MM.1S (cell line): Measurements from ENCODE around the gene CGA.

Experiments
- DNase-seq: peaks from one replicate; pipeline ENCODE4 v3.0.0-alpha.2; 2015
- H2AFZ ChIP-seq: fragments of 300-600 bp; sonication (generic); 2 replicates; pipeline ENCODE4 v1.6.0; 2016; ENCODE audit warnings: antibody characterized with exemption, low read length
- H3F3A ChIP-seq: fragments of 300-600 bp; sonication (generic); 2 replicates; pipeline ENCODE4 v1.6.1; 2016; ENCODE audit warnings: mild to moderate bottlenecking, antibody characterized with exemption, low read length, moderate library complexity, mixed read lengths; ENCODE audit not compliant: insufficient read depth
- H3K27ac ChIP-seq: fragments of 300-600 bp; sonication (generic); 2 replicates; pipeline ENCODE4 v1.5.1; 2016; ENCODE audit warnings: mild to moderate bottlenecking, low read length
- H3K27me3 ChIP-seq: fragments of 300-600 bp; sonication (generic); replicated peaks from 2 replicates; pipeline ENCODE4 v1.6.0; 2016; ENCODE audit warnings: low read length; ENCODE audit not compliant: insufficient read depth
- H3K36me3 ChIP-seq: fragments of 300-600 bp; sonication (generic); replicated peaks from 2 replicates; pipeline ENCODE4 v1.6.1; 2016; ENCODE audit warnings: mild to moderate bottlenecking, low read length, mixed read lengths; ENCODE audit not compliant: insufficient read depth
- H3K4me1 ChIP-seq: fragments of 300-600 bp; sonication (generic); 2 replicates; pipeline ENCODE4 v1.6.1; 2016; ENCODE audit warnings: low read length, mixed read lengths
- H3K4me2 ChIP-seq: fragments of 300-600 bp; sonication (generic); 2 replicates; pipeline ENCODE4 v1.6.0; 2016; ENCODE audit warnings: low read depth, low read length
- H3K4me3 ChIP-seq: fragments of 300-600 bp; sonication (generic); 2 replicates; pipeline ENCODE4 v1.5.1; 2016; ENCODE audit warnings: low read length, mixed read lengths
- H3K79me2 ChIP-seq: fragments of 300-600 bp; sonication (generic); 2 replicates; pipeline ENCODE4 v1.6.1; 2016; ENCODE audit warnings: mixed run types, low read length, mixed read lengths
- H3K9ac ChIP-seq: fragments of 300-600 bp; sonication (generic); 2 replicates; pipeline ENCODE4 v1.6.1; 2016; ENCODE audit warnings: low read length, mixed read lengths
- H3K9me2 ChIP-seq: fragments of 300-600 bp; sonication (generic); replicated peaks from 2 replicates; pipeline ENCODE4 v1.6.1; 2016; ENCODE audit warnings: mild to moderate bottlenecking, low read length, mixed read lengths; ENCODE audit not compliant: insufficient read depth
- H3K9me3 ChIP-seq: fragments of 300-600 bp; sonication (generic); replicated peaks from 2 replicates; pipeline ENCODE4 v1.6.1; 2016; ENCODE audit warnings: mild to moderate bottlenecking, low read length, mixed read lengths; ENCODE audit not compliant: insufficient read depth
- H4K20me1 ChIP-seq: fragments of 300-600 bp; sonication (generic); 2 replicates; pipeline ENCODE4 v1.6.1; 2016; ENCODE audit warnings: mild to moderate bottlenecking, low read length, moderate library complexity, mixed read lengths; ENCODE audit not compliant: insufficient read depth
- EZH2 ChIP-seq: fragments of 300-600 bp; sonication (generic); optimal IDR thresholded peaks from 2 replicates; pipeline ENCODE3; 2017; ENCODE audit warnings: low read depth, mild to moderate bottlenecking, antibody characterized with exemption, low read length, mixed read lengths
- EZH2phosphoT487 ChIP-seq: fragments of 300-600 bp; sonication (generic); IDR thresholded peaks from 2 replicates; pipeline ENCODE4 v1.6.1; 2018; ENCODE audit warnings: antibody characterized with exemption, low read length
- TF ChIP-seq, protein P1 (sequence below): fragments of 300-600 bp; sonication (generic); IDR thresholded peaks from 2 replicates; pipeline ENCODE4 v1.5.1; 2016; ENCODE audit warnings: antibody characterized with exemption, low read length, mixed read lengths

Gene CGA

GRCh38 chr6:87104667-87105066, 9.8 kb upstream of the CGA start:
- TF ChIP-seq EZH2phosphoT487 = no peak
- Histone ChIP-seq H3K9me2 (no peaks in the 10 kb centered on the region), H3K4me1 (no peaks in the 10 kb centered on the region), H3K9ac (no peak overlapping the region), H3K27ac (no peak overlapping the region), H3F3A (no peaks in the 10 kb centered on the region), H4K20me1 (no peaks in the 10 kb centered on the region), H2AFZ (no peak overlapping the region), H3K36me3 (no peaks in the 10 kb centered on the region), H3K9me3 (no peaks in the 10 kb centered on the region), H3K4me2 (no peak overlapping the region), H3K4me3 (no peak overlapping the region), H3K27me3 (no peaks in the 10 kb centered on the region), H3K79me2 (no peaks in the 10 kb centered on the region)
- DNase-seq = no peak

DNA sequence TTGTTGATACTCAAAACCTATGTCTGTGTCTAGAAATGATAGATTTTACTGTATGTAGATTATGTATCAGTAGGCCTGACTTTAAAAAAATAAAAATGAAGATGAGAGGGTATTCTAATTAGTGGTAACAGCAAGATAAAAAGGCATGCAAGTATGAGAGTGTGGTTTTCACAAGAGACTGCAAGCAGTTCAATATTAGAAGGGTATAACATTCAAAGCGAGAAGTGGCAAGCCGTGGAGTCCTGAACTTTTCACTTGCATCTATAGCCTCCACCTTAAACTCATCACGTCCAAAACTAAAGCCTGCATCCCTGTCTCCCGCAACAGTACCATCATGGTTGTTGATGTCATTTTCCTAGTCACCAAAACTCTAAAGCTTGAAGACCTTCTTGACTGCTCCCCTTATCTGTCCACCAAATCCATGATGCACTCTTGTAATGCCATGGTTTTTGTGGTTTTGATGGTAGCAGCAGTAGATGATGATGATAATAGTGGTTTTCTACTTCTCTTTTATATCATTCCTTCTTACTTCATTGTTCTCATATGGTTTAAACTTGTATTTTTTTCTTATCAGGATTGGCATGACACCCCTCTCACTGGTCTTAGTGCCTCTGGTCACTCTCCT, 9.2 kb upstream of the CGA start:
- TF ChIP-seq, protein P1, sequence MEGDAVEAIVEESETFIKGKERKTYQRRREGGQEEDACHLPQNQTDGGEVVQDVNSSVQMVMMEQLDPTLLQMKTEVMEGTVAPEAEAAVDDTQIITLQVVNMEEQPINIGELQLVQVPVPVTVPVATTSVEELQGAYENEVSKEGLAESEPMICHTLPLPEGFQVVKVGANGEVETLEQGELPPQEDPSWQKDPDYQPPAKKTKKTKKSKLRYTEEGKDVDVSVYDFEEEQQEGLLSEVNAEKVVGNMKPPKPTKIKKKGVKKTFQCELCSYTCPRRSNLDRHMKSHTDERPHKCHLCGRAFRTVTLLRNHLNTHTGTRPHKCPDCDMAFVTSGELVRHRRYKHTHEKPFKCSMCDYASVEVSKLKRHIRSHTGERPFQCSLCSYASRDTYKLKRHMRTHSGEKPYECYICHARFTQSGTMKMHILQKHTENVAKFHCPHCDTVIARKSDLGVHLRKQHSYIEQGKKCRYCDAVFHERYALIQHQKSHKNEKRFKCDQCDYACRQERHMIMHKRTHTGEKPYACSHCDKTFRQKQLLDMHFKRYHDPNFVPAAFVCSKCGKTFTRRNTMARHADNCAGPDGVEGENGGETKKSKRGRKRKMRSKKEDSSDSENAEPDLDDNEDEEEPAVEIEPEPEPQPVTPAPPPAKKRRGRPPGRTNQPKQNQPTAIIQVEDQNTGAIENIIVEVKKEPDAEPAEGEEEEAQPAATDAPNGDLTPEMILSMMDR = no peak
- TF ChIP-seq EZH2phosphoT487 (no peak), EZH2 (no peak)

DNA sequence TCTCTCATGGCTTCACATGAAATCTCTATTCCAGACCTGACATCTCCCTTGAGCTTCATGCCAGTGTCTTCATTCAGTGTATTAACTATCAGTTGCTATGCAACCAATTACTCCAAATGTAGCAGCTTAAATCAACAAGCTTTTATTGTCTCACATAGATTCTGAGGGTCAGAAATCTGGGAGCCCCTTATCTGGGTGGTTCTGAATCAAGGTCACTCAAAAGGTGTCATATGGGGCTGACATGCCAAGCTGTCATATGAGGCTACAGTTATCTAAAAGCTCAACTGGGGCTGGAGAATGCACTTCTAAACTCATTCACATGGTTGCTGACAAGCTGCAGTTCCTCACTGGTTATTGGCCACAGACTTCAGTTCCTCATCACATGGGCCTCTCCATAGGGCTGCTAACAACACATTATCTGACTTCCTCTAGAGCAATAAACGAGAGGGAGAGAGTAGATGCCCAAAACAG, 7.3 kb upstream of the CGA start:
- DNase-seq = no peak
- no peaks in the 10 kb centered on the region for H3K27me3 ChIP-seq
- TF ChIP-seq EZH2phosphoT487 (no peak), EZH2 (no peak)
- TF ChIP-seq, protein P1 = no peak
- no peaks in the 10 kb centered on the region for H4K20me1 ChIP-seq
- H3K4me2 ChIP-seq = no peak overlapping the region
- H2AFZ ChIP-seq = no peak overlapping the region
- H3K4me3 ChIP-seq = no peak overlapping the region
- no peaks in the 10 kb centered on the region for H3K9me2 ChIP-seq
- no peaks in the 10 kb centered on the region for H3F3A ChIP-seq
- H3K79me2 ChIP-seq = no peaks in the 10 kb centered on the region
- no peaks in the 10 kb centered on the region for H3K9me3 ChIP-seq
- no peaks in the 10 kb centered on the region for H3K36me3 ChIP-seq
- H3K4me1 ChIP-seq = no peaks in the 10 kb centered on the region
- no peak overlapping the region for H3K9ac ChIP-seq
- no peak overlapping the region for H3K27ac ChIP-seq

More for the DNA sequence above, 9.2 kb upstream of the CGA start:
- no peak overlapping the region for H3K4me2 ChIP-seq
- H3K4me1 ChIP-seq = no peaks in the 10 kb centered on the region
- no peak for DNase-seq
- H3K36me3 ChIP-seq = no peaks in the 10 kb centered on the region
- no peaks in the 10 kb centered on the region for H3K9me3 ChIP-seq
- no peak overlapping the region for H3K4me3 ChIP-seq
- H3K9me2 ChIP-seq = no peaks in the 10 kb centered on the region
- H3F3A ChIP-seq = no peaks in the 10 kb centered on the region
- no peak overlapping the region for H2AFZ ChIP-seq
- no peaks in the 10 kb centered on the region for H3K27me3 ChIP-seq
- H4K20me1 ChIP-seq = no peaks in the 10 kb centered on the region
- no peak overlapping the region for H3K27ac ChIP-seq
- no peak overlapping the region for H3K9ac ChIP-seq
- no peaks in the 10 kb centered on the region for H3K79me2 ChIP-seq

DNA sequence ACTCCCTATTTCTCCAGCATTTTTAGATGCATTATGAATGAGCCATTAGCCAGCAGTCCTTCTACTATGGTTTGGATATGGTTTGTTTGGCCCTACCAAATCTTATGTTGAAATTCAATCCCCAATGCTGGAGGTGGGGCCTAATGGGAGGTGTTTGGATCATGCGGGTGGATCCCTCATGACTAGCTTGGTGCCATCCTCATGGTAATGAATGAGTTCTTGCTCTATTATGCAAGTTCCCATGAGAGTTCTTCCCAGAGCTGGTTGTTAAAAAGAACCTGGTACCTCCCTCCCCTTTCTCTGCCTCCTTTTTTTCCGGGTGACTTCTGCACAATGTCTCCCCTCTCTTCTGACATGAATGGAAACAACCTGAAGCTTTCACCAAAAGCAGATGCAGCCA, 6.2 kb upstream of the CGA start:
- TF ChIP-seq EZH2 (no peak), EZH2phosphoT487 (no peak)
- TF ChIP-seq, protein P1 = no peak
- DNase-seq = no peak
- no peaks in the 10 kb centered on the region for H3F3A ChIP-seq
- H2AFZ ChIP-seq = no peak overlapping the region
- no peaks in the 10 kb centered on the region for H3K27me3 ChIP-seq
- no peaks in the 10 kb centered on the region for H3K9me3 ChIP-seq
- H3K9ac ChIP-seq = no peak overlapping the region
- no peak overlapping the region for H3K4me3 ChIP-seq
- H3K4me1 ChIP-seq = no peaks in the 10 kb centered on the region
- no peak overlapping the region for H3K4me2 ChIP-seq
- H4K20me1 ChIP-seq = no peaks in the 10 kb centered on the region
- no peaks in the 10 kb centered on the region for H3K79me2 ChIP-seq
- no peaks in the 10 kb centered on the region for H3K36me3 ChIP-seq
- H3K9me2 ChIP-seq = no peaks in the 10 kb centered on the region
- no peak overlapping the region for H3K27ac ChIP-seq
